ENCODE results near the gene CUX1.
"Not testable (repeated sequence)": the region's sequence is repeated elsewhere in the genome, so short reads cannot be mapped to it uniquely, and the experiment has no call there.

The CUX1 gene

DNA sequence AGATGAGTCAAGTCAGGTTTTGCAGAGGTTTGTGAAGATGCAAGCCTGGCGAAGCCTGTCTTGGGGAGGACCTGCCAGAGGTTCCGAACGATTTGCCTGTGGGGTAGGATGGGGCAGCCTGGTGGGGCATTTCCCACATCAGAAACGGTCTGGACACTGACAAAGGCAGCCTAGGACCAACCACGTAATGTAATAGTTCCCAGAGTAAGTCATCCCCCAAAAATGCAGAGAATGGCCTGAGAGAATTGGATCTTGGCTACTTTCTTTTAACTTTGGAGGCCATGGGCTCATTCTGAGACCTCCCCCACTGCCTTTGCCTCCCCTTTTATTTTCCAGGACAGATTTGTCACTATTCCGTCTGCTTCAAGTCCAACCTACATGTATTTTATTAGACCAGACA is 300.3 kb downstream of the CUX1 start:
- DNase-seq, result no peak

DNA sequence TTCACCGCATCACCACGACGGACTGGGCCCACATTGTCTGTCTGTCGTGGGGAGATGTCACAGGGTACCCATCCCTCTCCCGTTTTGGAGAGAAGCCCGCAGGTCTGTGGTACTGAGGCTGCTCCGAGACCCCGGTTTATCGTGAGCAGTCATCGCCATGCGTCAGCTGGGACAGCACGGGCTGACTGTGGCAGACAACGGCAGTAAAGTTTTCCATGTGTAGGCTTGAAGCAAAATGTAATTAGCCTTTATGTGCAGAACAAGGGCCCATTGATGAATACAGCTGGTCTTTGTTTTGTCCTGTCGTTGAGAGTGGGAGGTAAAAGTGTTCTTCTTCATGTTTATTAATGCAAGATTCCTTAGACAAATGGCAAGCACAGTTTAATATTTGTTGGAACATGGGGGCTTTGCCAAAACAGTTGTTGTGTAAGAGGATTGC is 301.8 kb downstream of the CUX1 start:
- DNase-seq, result no peak

DNA sequence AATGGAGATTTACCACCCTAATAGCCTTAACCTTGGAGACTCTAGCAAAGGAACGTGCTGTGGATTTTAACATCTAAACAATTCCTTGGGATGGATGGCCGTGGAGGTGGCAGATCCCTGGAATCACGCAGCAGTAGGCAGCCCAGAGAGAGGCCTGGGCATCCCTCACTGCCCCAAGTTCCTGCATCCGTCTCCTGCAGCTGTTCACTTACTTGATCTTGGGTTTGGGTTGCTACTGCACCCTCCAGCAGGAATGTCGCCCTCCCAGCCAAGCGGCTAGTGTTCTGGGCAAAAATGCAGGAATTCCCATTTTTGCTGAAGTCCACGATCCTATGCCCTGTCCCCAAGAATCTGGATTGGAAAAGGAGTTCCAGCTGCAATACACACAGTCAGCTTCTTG is 302.5 kb downstream of the CUX1 start:
- no peak for DNase-seq

DNA sequence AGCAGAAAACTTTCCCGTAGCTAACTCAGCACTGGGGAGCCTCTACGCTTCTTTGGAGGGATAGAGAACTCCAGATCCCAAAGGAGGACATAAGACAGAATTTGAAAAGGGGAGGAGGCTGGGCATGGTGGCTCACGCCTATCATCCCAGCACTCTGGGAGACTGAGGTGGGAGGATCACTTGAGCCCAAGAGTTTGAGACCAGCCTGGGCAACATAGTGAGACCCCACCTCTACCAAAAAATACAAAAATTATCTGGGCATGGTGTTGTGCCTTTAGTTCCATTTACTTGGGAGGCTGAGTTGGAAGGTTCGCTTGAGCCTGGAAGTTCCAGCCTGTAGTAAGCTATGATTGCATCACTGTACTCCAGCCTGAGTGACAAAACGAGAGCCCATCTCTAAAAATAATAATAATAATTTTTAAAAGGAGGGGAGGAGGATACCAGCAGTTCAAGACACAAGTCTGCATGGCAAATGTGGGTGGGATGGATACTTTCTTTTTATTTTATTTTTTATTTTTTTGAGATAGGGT is 303.3 kb downstream of the CUX1 start:
- no peak for DNase-seq

- no peak for DNase-seq
Observed at GRCh38 chr7:102122026-102122425, 304.6 kb downstream of the CUX1 start.

DNA sequence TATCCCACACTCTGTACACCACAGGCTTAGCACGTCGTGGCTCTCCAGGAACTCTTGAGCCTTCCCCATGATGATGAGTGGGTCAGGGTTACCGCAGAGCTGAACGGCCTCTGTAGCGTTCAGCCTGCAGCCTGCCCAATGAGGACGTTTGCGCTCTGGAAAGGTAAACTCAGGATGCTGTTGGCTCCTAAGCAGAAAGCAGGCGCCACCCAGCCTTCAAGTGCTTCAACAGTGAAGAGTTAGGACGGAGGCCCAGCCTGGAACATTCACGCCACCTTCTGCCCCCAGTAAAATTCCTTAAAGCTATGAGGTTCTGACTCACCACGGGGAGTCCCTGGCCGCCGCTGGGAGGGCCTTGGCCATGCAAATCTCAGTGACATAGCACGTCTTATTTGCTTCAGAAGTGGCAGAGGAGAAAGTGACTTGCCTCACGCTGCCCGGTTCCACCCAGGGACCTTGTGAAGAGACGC is 307.7 kb downstream of the CUX1 start:
- no peak for DNase-seq

DNA sequence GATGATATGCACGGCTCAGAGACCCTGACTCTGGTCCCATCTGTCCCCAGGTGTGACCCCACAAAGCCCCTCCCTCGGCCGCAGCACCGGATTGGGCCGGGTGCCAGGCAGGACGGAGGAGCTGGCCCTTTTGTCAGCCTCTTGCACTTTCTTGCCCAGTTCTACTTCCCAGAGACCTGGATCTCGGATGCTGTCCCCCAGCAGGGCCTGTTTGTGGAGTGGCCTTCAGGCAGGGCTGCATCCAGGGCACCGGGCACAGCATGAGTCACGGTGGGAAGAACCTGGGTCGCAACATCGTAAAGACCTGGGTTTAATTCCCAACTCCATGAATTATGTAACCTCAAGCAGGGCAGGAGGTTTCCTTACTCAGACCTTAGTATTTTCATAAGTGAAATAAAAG is 310.9 kb downstream of the CUX1 start:
- DNase-seq, result no peak

- no peak for DNase-seq
Observed at GRCh38 chr7:102129636-102130370, 312.4 kb downstream of the CUX1 start.

DNA sequence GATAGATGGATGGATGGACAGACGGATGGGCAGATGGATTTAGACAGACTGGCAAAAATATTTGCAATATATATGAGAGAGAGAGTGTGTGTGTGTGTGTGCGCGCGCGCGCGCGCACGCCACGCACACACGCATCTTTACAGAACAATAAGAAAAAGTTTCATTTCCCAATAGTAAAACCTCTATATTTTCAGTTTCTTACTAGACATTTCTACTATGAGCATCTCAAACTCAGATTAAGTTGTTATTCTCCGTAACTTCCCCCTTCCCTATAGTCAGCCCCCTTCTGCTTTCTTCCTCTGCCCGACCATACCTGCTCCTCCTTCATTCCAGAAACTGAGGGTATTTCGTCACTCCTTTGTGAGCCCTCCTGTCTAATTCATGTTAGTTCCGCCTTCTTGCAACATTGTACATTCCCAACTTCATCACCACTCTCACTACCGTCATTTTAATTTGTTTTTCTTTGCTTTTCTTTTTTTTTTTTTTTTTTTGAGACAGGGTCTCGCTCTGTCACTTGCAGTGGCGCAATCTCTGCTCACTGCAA is 314.9 kb downstream of the CUX1 start:
- DNase-seq, result no peak

- no peak for DNase-seq
Observed at GRCh38 chr7:102138676-102139075, 321.2 kb downstream of the CUX1 start.

GRCh38 chr7:102140952-102141370 is 323.5 kb downstream of the CUX1 start:
- DNase-seq, result no peak

- not testable (repeated sequence) for DNase-seq
Observed at GRCh38 chr7:102142433-102142832, 325.0 kb downstream of the CUX1 start.

GRCh38 chr7:102146122-102146521 is 328.7 kb downstream of the CUX1 start:
- no peak for DNase-seq

- DNase-seq, result no peak
Observed at GRCh38 chr7:102147008-102147407, 329.6 kb downstream of the CUX1 start.

DNA sequence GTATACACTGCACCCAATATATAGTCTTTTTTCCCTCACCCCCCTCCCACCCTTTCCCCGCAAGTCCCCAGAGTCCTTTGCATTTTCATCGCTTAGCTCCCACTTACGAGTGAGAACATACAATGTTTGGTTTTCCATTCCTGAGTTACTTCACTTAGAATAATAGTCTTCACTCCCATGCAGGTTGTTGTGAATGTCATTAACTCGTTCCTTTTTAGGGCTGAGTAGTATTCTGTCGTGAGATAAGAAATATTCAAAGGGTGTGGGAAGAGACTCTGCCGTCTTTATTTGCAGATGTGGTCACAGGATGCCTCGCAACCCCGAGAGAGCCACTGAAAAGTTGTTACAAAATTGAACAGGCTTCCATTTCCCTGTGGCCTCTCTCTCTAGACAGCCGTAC is 331.4 kb downstream of the CUX1 start:
- no peak for DNase-seq

DNA sequence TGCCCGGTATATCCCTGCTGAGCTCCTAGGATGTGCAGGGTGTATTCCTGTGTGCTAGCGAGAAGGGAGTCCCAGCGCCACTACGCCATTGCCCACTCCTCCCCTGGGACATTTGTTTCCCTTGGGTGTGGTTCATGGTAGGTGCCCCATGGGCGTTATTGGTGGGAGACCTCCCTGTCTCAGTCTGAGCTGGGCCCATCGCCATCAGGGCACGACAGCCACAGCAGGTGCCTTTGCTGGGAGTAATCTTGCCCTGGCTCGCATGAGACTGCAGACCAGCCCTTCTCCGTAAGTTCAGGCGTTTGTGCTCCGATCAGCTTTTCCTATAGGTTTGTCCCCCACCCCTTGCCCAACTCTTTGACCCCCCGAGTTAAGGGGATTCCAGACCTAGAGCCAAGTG is 332.0 kb downstream of the CUX1 start:
- DNase-seq, result no peak

GRCh38 chr7:102150266-102150665 is 332.8 kb downstream of the CUX1 start:
- no peak for DNase-seq

DNA sequence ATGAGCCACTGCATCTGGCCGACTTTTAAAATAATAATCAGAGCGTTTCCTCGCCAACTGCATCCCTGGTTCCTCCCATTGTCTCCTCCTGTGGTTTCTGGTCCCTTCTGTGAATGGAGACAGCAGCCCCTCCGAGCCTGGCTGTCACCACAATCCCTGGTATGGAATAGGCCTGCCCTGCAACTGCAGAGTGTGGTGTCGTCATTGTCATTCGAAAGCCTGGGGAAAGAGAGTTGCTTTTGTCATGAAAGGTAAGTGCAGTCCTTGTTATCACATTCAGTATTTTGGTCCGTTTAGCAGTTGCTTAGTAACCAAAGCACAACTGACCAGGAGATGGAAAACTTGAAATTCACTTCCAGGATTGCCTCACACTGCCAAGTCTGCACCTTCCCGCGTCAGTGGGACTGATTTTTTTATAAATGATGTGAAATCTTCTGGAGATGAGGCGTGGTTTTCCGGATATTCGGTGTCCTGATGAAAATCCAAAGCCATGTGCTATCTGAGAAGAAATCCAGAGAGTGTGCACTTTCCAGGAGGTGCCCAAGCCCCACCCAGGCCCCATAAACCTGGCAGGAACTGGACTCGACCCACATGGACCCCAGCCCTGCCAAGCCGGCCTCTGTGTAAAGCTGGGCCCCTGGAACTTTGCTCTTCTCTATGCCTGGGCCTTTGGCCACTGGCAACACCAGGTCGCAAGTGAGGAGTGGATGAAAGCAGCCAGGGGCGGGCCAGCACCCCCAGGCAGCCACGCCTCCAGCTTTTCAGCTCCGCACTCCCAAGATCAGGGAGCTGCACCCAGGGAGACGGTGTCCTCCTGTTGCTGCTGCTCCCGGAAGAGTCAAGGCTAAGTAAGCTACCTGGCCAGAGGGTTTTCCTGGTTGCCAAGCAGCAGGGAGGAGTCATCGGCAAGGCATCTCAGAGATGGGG is 335.5 kb downstream of the CUX1 start:
- no peak for DNase-seq

DNA sequence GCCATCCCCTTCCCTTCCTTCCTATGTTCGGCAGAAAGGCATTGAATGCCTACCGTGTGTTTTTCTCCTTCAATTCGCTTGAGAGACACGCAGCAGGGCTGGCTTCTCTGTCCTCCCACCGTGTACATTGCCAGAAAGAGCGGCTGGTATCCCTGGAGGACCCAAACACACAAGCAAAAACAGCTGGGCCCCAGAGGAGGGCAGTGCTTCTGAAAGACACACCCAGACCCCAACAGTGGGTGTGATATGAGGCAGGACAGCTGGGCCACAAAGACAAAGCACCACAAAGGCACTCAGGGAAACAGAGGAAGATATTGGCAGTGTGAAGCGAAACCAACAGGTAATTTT is 336.1 kb downstream of the CUX1 start:
- no peak for DNase-seq

GRCh38 chr7:102154425-102154824 is 337.0 kb downstream of the CUX1 start:
- no peak for DNase-seq

DNA sequence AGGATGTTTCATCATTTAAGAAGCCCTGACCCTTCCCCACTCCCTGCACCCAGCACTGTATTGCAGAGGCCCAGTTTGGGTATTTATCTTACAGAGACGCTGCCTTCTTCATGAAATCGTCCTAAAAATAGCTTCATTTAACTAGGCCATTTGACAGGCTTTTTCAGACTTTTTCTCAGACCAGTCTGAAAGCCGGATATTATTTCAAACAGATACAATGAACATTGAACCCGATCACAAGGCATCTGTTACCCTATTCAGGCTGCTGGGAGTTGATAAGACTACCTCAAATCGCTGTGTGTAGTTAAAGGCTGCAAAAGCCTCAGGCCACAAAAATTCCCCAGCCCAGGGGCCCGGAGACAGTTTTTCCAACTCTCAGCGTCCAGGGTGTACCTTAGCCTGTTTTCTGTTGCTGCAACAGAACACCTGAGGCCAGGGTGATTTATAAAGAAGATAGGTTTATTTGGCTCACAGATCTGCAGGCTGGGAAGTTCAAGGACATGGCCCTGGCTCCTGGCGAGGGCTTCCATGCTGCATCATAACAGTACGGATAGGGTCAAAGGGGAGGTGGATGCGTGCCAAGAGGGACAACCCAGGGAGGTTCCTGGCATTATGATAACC is 338.5 kb downstream of the CUX1 start:
- DNase-seq, result no peak

DNA sequence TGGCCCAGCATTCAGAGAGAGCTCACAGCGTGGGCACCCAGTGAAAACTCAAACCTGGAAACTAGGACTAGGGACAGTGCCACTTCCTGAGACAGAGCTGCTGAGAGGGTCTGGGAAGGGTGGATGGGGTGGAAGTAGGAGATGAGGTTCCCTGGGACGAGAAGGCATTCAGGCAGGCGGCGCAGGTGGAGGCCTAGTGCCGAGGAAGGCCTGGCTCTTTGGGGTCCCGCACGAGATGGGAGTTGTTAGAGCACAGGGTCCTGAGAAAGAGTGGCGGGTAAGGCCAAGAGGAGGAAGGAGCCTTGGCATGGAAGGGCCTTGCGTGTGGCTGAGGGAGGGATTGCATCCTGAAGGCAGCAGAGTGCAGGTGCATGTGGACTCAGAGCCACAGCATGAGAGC is 339.4 kb downstream of the CUX1 start:
- no peak for DNase-seq

GRCh38 chr7:102165136-102165535 is 347.7 kb downstream of the CUX1 start:
- DNase-seq, result no peak
